ENCODE results near the gene LCNL1.

The LCNL1 gene

DNA sequence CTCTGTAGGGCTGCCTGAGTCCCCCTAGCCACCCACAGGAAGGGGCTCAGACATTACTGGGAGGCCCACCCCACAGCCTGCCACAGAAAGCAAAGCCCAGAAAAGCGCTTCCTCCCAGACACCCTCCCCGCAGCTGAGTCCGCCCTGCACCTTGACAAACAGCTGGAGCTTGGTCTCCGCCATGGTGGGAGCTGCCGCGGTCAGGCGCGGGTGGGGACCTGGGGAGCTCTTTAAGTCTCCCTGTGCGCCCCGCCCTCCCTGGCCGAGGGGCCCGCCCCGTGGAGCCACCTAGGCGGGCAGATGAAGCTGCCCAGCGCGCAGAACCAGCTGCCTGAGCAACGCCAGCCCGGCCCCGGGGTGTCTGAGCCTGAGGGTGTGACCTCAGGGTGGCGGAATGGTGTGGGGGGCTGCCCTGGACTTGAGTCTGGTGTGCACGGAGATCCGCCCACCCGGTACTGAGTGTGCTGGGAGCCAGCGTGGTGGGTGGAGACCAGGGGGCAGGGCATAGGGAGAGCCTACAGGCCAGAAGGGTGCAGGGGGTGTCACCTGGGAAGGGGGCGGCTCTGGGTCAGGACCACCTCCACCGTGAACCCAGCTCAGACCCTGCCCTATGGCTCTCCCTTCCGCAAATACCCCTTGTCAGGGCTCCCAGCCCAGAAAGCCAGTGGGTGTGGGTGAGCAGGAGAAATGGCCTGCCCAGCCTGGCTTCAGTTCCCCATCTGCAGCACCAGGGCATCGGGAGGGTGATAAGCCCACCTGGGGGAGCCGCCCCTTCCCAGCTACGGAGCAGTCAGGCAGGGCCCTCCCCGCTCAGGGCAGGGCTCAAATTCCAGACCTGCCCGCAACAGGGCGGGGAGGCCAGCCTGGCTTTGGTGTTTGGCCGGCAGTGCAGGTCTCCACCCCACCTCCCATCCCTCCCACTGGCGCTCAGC lies 13.8 kb downstream of the LCNL1 start, which contains the start of gene CLIC3:
CLIC3 (minus strand) TSS at position 208 of the 932 bp plus-strand sequence; CDS start at position 183, 25 bp downstream.
- H4K8ac ChIP-seq (ENCODE audit: low read depth, low read length) = peak within 1 kb of the TSS; percentile 43
- H2BK120ac ChIP-seq (ENCODE audit: low read depth, low read length) = no peak within 1 kb of the TSS
- H4K91ac ChIP-seq (ENCODE audit: low read depth, low read length, poor library complexity) = no peak within 1 kb of the TSS
- peak within 1 kb of the TSS; percentile 85 for H3K14ac ChIP-seq (ENCODE audit: low read length)
- WGBS, 2 donors (ENCODE audit: extremely low coverage in 2 of 2, insufficient read length in 2 of 2, insufficient replicate concordance in 1 of 2) = no CpG with 5 or more reads among the region's 35 CpGs
- H3K79me1 ChIP-seq (ENCODE audit: low read depth, low read length) = peaks cover 9% of the 10 kb centered on the region
- H3K27me3 ChIP-seq (ENCODE audit: control insufficient read depth in 3 of 3, insufficient read depth in 3 of 3, low read depth in 1 of 3, low read length in 3 of 3) = peaks cover 0 to 5% (median 0%) of the 10 kb centered on the region in 3 experiments
- H2BK5ac ChIP-seq (ENCODE audit: low read length) = peak within 1 kb of the TSS; percentile 11
- H3K4me2 ChIP-seq (ENCODE audit: insufficient read depth, low read length, poor library complexity, severe bottlenecking) = peak within 1 kb of the TSS; percentile 56
- H2BK12ac ChIP-seq (ENCODE audit: low read length) = peak within 1 kb of the TSS; percentile 22
- H3K9me3 ChIP-seq (replicated peaks in 1 of 2; ENCODE audit: control insufficient read depth in 2 of 2, insufficient read depth in 1 of 2, low read depth in 1 of 2, low read length in 2 of 2) = no peaks in the 10 kb centered on the region
- no peak within 1 kb of the TSS for H3K27ac ChIP-seq (replicated peaks; ENCODE audit: low read length)
- peak within 1 kb of the TSS; percentile 92 for H3K18ac ChIP-seq (ENCODE audit: low read length)
- no peak within 1 kb of the TSS for H3K4ac ChIP-seq (ENCODE audit: low read length)
- no peak for DNase-seq (ENCODE audit: low spot score)
- peak within 1 kb of the TSS; percentile 88 for H2AK5ac ChIP-seq (ENCODE audit: low read depth, low read length)
- H3K4me3 ChIP-seq (ENCODE audit: low read length in 2 of 2) = peak within 1 kb of the TSS in 1 of 2 donors; percentile 23
- H3K9ac ChIP-seq (ENCODE audit: low read depth, low read length, poor library complexity) = peak within 1 kb of the TSS; percentile 81
- peak within 1 kb of the TSS; percentile 68 for H3K23ac ChIP-seq (ENCODE audit: low read depth, low read length, poor library complexity)
- H2BK15ac ChIP-seq (ENCODE audit: low read length) = peak within 1 kb of the TSS; percentile 96
- H3K36me3 ChIP-seq (replicated peaks in 1 of 2; ENCODE audit: control insufficient read depth in 2 of 2, insufficient read depth in 2 of 2, low read length in 2 of 2) = peaks cover 6 to 15% of the 10 kb centered on the region in 2 donors
- peaks cover 9 to 19% of the 10 kb centered on the region in 2 donors for H3K4me1 ChIP-seq (ENCODE audit: control insufficient read depth in 2 of 2, insufficient read depth in 1 of 2, low read depth in 1 of 2, low read length in 2 of 2)
- no peak within 1 kb of the TSS for H2AFZ ChIP-seq (ENCODE audit: low read length)

DNA sequence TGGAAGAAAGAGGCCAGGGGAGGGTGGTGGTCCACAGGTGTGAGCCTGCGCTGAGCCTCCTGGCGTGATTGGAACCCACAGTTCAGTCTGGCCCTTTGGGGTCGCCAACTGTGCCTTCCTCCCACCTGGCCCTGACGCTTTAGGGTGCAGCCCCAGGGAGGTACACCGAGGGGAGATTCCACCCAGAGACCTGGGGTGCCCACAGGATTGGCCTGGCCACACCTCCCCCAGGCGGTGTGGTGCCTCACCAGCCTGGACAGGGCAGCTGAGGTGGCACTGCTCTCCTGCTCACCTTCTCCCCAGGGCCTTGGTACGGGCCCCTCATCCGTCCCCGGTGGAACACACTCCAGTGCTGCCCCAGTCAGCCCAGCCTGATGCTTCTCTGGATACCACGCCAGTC lies 14.6 kb downstream of the LCNL1 start:
- Histone ChIP-seq H3K4me2 (ENCODE audit: insufficient read depth, low read length, poor library complexity, severe bottlenecking) (no peak overlapping the region), H4K8ac (ENCODE audit: low read depth, low read length) (no peak overlapping the region), H2BK120ac (ENCODE audit: low read depth, low read length) (no peak overlapping the region), H3K18ac (ENCODE audit: low read length) (peak overlapping the region; percentile 92), H3K14ac (ENCODE audit: low read length) (peak overlapping the region; percentile 21), H3K9ac (ENCODE audit: low read depth, low read length, poor library complexity) (peak overlapping the region; percentile 12), H3K9me3 (replicated peaks in 1 of 2; ENCODE audit: control insufficient read depth in 2 of 2, insufficient read depth in 1 of 2, low read depth in 1 of 2, low read length in 2 of 2) (no peaks in the 10 kb centered on the region), H2BK15ac (ENCODE audit: low read length) (peak overlapping the region; percentile 96), H3K4me1 (ENCODE audit: control insufficient read depth in 2 of 2, insufficient read depth in 1 of 2, low read depth in 1 of 2, low read length in 2 of 2) (peaks cover 9 to 19% of the 10 kb centered on the region in 2 donors), H3K36me3 (replicated peaks in 1 of 2; ENCODE audit: control insufficient read depth in 2 of 2, insufficient read depth in 2 of 2, low read length in 2 of 2) (peaks cover 6 to 15% of the 10 kb centered on the region in 2 donors), H3K79me1 (ENCODE audit: low read depth, low read length) (peaks cover 8% of the 10 kb centered on the region), H2BK5ac (ENCODE audit: low read length) (peak overlapping the region; percentile 10), H3K4me3 (ENCODE audit: low read length in 2 of 2) (no peak overlapping the region), H4K91ac (ENCODE audit: low read depth, low read length, poor library complexity) (no peak overlapping the region), H3K23ac (ENCODE audit: low read depth, low read length, poor library complexity) (peak overlapping the region; percentile 65), H3K27ac (replicated peaks; ENCODE audit: low read length) (no peak overlapping the region), H3K4ac (ENCODE audit: low read length) (no peak overlapping the region), H3K27me3 (ENCODE audit: control insufficient read depth in 3 of 3, insufficient read depth in 3 of 3, low read depth in 1 of 3, low read length in 3 of 3) (peaks cover 0 to 5% (median 0%) of the 10 kb centered on the region in 3 experiments), H2AFZ (ENCODE audit: low read length) (no peak overlapping the region), H2AK5ac (ENCODE audit: low read depth, low read length) (peak overlapping the region; percentile 88), H2BK12ac (ENCODE audit: low read length) (peak overlapping the region; percentile 0)
- no CpG with 5 or more reads among the region's 10 CpGs for WGBS, 2 donors (ENCODE audit: extremely low coverage in 2 of 2, insufficient read length in 2 of 2, insufficient replicate concordance in 1 of 2)
- no peak for DNase-seq (ENCODE audit: low spot score)

DNA sequence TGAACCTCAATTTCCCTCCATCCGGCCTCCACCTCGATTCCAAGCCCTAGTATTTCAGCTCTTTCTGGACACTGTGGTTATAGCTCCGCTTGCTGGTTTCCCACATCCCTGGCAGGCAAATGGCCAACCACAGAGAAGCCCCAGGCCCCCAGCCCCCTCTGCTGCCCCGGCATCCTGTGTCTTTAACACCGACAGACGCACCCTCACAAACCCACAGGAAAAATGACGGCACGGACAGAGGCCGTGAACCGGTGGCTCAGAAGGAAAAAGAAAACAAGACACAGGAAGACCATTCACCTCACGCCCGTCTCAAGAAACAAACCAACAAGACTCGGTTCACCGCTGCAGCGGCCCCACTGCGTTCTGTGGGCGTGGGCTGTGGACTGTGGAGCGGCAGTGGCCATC lies 15.0 kb downstream of the LCNL1 start:
- H4K8ac ChIP-seq (ENCODE audit: low read depth, low read length) = no peak overlapping the region
- no peak overlapping the region for H2AFZ ChIP-seq (ENCODE audit: low read length)
- no peak overlapping the region for H3K4me3 ChIP-seq (ENCODE audit: low read length in 2 of 2)
- H2BK15ac ChIP-seq (ENCODE audit: low read length) = peak overlapping the region; percentile 96
- no peak overlapping the region for H2BK120ac ChIP-seq (ENCODE audit: low read depth, low read length)
- H3K79me1 ChIP-seq (ENCODE audit: low read depth, low read length) = peaks cover 4% of the 10 kb centered on the region
- peak overlapping the region; percentile 44 for H3K9ac ChIP-seq (ENCODE audit: low read depth, low read length, poor library complexity)
- H3K4me1 ChIP-seq (ENCODE audit: control insufficient read depth in 2 of 2, insufficient read depth in 1 of 2, low read depth in 1 of 2, low read length in 2 of 2) = peaks cover 9 to 19% of the 10 kb centered on the region in 2 donors
- peaks cover 6 to 15% of the 10 kb centered on the region in 2 donors for H3K36me3 ChIP-seq (replicated peaks in 1 of 2; ENCODE audit: control insufficient read depth in 2 of 2, insufficient read depth in 2 of 2, low read length in 2 of 2)
- no peak overlapping the region for H3K18ac ChIP-seq (ENCODE audit: low read length)
- H3K4me2 ChIP-seq (ENCODE audit: insufficient read depth, low read length, poor library complexity, severe bottlenecking) = no peak overlapping the region
- no peak overlapping the region for H3K27ac ChIP-seq (replicated peaks; ENCODE audit: low read length)
- peaks cover 0 to 5% (median 0%) of the 10 kb centered on the region in 3 experiments for H3K27me3 ChIP-seq (ENCODE audit: control insufficient read depth in 3 of 3, insufficient read depth in 3 of 3, low read depth in 1 of 3, low read length in 3 of 3)
- no peak overlapping the region for H4K91ac ChIP-seq (ENCODE audit: low read depth, low read length, poor library complexity)
- no peak overlapping the region for H3K14ac ChIP-seq (ENCODE audit: low read length)
- peak overlapping the region; percentile 61 for H2AK5ac ChIP-seq (ENCODE audit: low read depth, low read length)
- H3K4ac ChIP-seq (ENCODE audit: low read length) = no peak overlapping the region
- peak overlapping the region; percentile 95 for H3K23ac ChIP-seq (ENCODE audit: low read depth, low read length, poor library complexity)
- no peak overlapping the region for H2BK12ac ChIP-seq (ENCODE audit: low read length)
- peak overlapping the region; percentile 10 for H2BK5ac ChIP-seq (ENCODE audit: low read length)
- DNase-seq (ENCODE audit: low spot score) = no peak
- no CpG with 5 or more reads among the region's 18 CpGs for WGBS, 2 donors (ENCODE audit: extremely low coverage in 2 of 2, insufficient read length in 2 of 2, insufficient replicate concordance in 1 of 2)
- no peaks in the 10 kb centered on the region for H3K9me3 ChIP-seq (replicated peaks in 1 of 2; ENCODE audit: control insufficient read depth in 2 of 2, insufficient read depth in 1 of 2, low read depth in 1 of 2, low read length in 2 of 2)
